Gastroesophageal sphincter (tissue), 4 donors: Measurements from ENCODE around the gene ARMH3. TPM values are rescaled to one million over a fixed set of nuclear protein-coding genes. Genes with fewer than 3 reads are reported as not detected.

ENCODE experiments used
- ATAC-seq: fragments of 150-250 bp; one replicate; pipeline ENCODE4 v1.9.1; 2016; ENCODE audit warnings: mild to moderate bottlenecking, moderate library complexity
- H3K27ac ChIP-seq, 4 donors: fragments of 200-600 bp; sonication (generic) in 3 of 4; 1 replicate in 3 of 4; 2 replicates in 1 of 4; pipeline ENCODE4 v1.5.1; 2016 to 2019
- H3K27me3 ChIP-seq: fragments of 200-600 bp; sonication (generic); one replicate; pipeline ENCODE4 v1.5.1; 2019
- H3K36me3 ChIP-seq, 2 donors: fragments of 200-600 bp; sonication (generic); one replicate each; pipeline ENCODE4 v1.5.1; 2019; ENCODE audit warnings: control low read depth in 1 of 2
- H3K4me1 ChIP-seq, 3 donors: fragments of 200-600 bp; sonication (generic); 1 replicate in 2 of 3; 2 replicates in 1 of 3; pipeline ENCODE4 v1.5.1; 2016 to 2019; ENCODE audit warnings: control low read depth in 2 of 3
- H3K4me3 ChIP-seq, 2 donors: fragments of 200-600 bp; sonication (generic); one replicate each; pipeline ENCODE4 v1.5.1; 2019; ENCODE audit warnings: mild to moderate bottlenecking in 1 of 2, moderate library complexity in 1 of 2
- H3K9me3 ChIP-seq, 3 donors: fragments of 200-600 bp; sonication (generic); one replicate each; pipeline ENCODE4 v1.5.1; 2017 to 2019; ENCODE audit warnings: control low read depth in 2 of 3
- EP300 ChIP-seq: sonication (generic); formaldehyde crosslinking; IDR thresholded peaks from one replicate; pipeline ENCODE4 v1.6.1; 2017; ENCODE audit warnings: antibody characterized with exemption, mild to moderate bottlenecking
- POLR2A ChIP-seq, 2 donors: fragments of 450-650 bp; IDR thresholded peaks; one replicate each; pipeline ENCODE4 v1.6.1; 2017; ENCODE audit warnings: antibody characterized with exemption in 2 of 2, mild to moderate bottlenecking in 2 of 2, moderate library complexity in 1 of 2
- POLR2AphosphoS5 ChIP-seq: sonication (generic); formaldehyde crosslinking; IDR thresholded peaks from one replicate; pipeline ENCODE4 v1.6.1; 2017; ENCODE audit warnings: antibody characterized with exemption
- WGBS, 2 donors: methylation state at CpG; one replicate each; pipeline ENCODE4 v1.1.5; 2018; ENCODE audit warnings: low coverage in 1 of 2; 5-methylcytosine and 5-hydroxymethylcytosine counted together
- total RNA-seq, 4 donors: library from RNA; depleted of rRNA; stranded (reverse); fragments of >200 nt; gene quantifications; one replicate each; pipeline ENCODE4 v1.1.0, GENCODE V29; 2016
- TF ChIP-seq, protein P1 (sequence below), 4 experiments: fragments of 200-600 bp in 2 of 4; fragments of 450-650 bp in 2 of 4; sonication (generic) in 1 of 4; IDR thresholded peaks; one replicate each; pipeline ENCODE4 v1.5.1; 2017 to 2019; ENCODE audit warnings: antibody characterized with exemption in 4 of 4, mild to moderate bottlenecking in 2 of 4, moderate library complexity in 2 of 4

The ARMH3 gene
- total RNA-seq, 4 donors from 2014 or later = 12.4 to 17.2 (median 14.9) TPM

DNA sequence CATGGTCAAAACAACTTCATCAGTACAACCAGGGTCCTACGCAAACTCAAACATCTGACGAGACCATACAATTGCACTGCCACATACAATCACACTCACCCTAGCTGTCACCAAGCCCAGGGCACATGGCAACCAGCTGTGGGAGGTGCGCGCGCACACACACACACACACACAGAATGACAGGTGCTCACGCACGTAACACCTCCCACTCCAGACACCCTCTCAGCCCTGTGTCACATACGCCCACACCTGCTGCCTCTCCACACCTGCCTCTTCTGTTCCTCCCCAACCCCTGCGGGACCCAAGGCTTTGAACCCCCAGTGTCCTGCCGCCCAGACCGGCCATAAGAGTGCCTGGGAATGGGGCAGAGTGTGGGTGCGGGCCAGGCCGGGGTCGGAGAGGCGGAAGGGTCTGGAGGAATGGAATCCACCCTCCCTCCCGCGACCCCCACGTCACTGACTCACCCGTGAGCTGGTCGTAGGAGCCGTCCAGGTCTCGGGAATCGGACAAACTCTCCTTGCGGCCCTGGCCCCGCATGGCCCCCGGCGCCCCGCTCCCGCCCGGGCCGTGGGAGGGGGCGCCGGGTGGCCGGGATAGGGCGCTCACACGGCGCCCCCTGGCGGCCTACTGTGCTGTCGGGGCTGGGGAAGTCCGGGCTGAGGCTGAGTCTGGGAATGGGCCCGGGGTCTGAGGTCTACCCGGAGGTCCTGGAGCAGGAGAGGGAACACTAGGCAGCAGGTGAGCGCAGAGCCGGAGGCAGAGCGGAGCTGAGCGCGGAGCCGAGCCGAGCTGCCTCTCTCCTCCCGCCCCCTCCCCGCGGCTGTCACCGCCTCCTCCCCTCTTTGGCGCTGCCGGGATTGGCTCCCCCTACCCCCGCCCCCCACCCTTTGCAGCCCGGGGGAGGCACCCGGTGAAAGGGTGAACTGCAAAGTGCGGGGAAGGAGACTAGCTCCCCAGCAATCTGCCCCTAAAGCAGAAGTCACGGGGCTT is 212.6 kb downstream of the ARMH3 start, which contains the start of gene KCNIP2:
Gene KCNIP2 (minus strand): TSS at position 769 of the 990 bp plus-strand sequence. CDS start 232 bp downstream, at position 537.
- H3K9me3 ChIP-seq = no peaks in the 10 kb centered on the region
- H3K4me3 ChIP-seq = peak within 1 kb of the TSS in 1 of 2 donors; percentile 30
- H3K36me3 ChIP-seq = peaks cover 0 to 32% of the 10 kb centered on the region in 2 donors
- no peak within 1 kb of the TSS for H3K27ac ChIP-seq
- 43 to 93% methylated on average over 4 to 18 of the region's 60 CpGs for WGBS, 2 donors
- TF ChIP-seq POLR2AphosphoS5 (no peak), POLR2A (IDR thresholded peaks at IDR 0.05) (no peak), EP300 (no peak)
- TF ChIP-seq, protein P1, sequence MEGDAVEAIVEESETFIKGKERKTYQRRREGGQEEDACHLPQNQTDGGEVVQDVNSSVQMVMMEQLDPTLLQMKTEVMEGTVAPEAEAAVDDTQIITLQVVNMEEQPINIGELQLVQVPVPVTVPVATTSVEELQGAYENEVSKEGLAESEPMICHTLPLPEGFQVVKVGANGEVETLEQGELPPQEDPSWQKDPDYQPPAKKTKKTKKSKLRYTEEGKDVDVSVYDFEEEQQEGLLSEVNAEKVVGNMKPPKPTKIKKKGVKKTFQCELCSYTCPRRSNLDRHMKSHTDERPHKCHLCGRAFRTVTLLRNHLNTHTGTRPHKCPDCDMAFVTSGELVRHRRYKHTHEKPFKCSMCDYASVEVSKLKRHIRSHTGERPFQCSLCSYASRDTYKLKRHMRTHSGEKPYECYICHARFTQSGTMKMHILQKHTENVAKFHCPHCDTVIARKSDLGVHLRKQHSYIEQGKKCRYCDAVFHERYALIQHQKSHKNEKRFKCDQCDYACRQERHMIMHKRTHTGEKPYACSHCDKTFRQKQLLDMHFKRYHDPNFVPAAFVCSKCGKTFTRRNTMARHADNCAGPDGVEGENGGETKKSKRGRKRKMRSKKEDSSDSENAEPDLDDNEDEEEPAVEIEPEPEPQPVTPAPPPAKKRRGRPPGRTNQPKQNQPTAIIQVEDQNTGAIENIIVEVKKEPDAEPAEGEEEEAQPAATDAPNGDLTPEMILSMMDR (IDR thresholded peaks at IDR 0.05) = peak in 3 of 4 experiments; percentile 8 to 52 (median 29)
- H3K27me3 ChIP-seq = peaks cover 9% of the 10 kb centered on the region
- no peak for ATAC-seq
- H3K4me1 ChIP-seq = peaks cover 0 to 41% (median 13%) of the 10 kb centered on the region in 3 donors

- Histone ChIP-seq H3K4me1 (peaks cover 0 to 41% (median 13%) of the 10 kb centered on the region in 3 donors), H3K4me3 (no peak overlapping the region), H3K9me3 (no peaks in the 10 kb centered on the region), H3K36me3 (peaks cover 0 to 17% of the 10 kb centered on the region in 2 donors), H3K27ac (no peak overlapping the region), H3K27me3 (peaks cover 9% of the 10 kb centered on the region)
- TF ChIP-seq, protein P1 (IDR thresholded peaks at IDR 0.05) = no peak
- TF ChIP-seq POLR2AphosphoS5 = no peak
- TF ChIP-seq EP300 = no peak
- no peak for TF ChIP-seq POLR2A (IDR thresholded peaks at IDR 0.05)
- ATAC-seq = no peak
These were observed 214.1 kb downstream of the ARMH3 start for GRCh38 chr10:101841826-101842225.

DNA sequence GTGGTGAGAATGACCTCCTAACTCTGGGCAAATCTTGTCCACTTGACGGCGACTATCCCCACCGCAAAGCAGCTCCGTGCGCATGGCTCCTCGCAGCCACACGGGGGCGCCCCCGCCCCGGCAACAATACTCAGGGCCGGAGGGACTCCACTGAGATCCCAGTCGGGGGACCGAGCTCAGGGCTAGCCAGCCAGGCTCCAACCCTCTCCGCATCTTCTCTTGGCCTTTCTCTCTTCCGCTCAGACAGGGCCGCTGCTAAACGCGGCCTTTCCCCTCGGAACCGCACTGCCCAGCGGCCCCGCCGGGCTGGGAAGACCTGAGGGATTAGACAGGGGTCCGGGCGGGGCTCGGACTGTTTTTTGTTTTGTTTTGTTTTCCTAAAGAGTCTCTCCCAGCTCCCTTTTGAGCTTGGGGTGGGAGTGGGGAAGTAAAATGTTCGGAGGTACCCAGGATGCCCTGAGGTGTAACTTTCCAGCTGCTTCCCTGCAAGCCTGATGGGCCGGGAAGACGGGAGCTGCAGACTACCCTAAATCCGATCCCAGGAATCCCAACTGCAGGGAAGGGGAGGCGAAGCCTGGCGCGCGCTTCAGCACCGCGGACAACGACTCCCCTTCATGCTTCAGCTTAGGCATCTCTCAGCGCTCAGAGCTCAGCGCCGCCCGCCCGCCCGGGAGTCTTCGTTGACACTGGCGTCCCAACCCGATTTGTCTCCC is 215.1 kb downstream of the ARMH3 start:
- no peak overlapping the region for H3K27ac ChIP-seq
- ATAC-seq = peak; percentile 77
- peak overlapping the region; percentile 6 to 43 for H3K4me3 ChIP-seq
- TF ChIP-seq, protein P1 (IDR thresholded peaks at IDR 0.05) = peak; percentile 65 to 87 (median 79)
- no peak for TF ChIP-seq EP300
- H3K27me3 ChIP-seq = peaks cover 2% of the 10 kb centered on the region
- H3K9me3 ChIP-seq = no peaks in the 10 kb centered on the region
- H3K36me3 ChIP-seq = peaks cover 0 to 8% of the 10 kb centered on the region in 2 donors
- 4% methylated on average over 10 of the region's 46 CpGs; no CpG with 5 or more reads in 1 of the 2 donors for WGBS, 2 donors
- peaks cover 0 to 41% (median 13%) of the 10 kb centered on the region in 3 donors for H3K4me1 ChIP-seq

DNA sequence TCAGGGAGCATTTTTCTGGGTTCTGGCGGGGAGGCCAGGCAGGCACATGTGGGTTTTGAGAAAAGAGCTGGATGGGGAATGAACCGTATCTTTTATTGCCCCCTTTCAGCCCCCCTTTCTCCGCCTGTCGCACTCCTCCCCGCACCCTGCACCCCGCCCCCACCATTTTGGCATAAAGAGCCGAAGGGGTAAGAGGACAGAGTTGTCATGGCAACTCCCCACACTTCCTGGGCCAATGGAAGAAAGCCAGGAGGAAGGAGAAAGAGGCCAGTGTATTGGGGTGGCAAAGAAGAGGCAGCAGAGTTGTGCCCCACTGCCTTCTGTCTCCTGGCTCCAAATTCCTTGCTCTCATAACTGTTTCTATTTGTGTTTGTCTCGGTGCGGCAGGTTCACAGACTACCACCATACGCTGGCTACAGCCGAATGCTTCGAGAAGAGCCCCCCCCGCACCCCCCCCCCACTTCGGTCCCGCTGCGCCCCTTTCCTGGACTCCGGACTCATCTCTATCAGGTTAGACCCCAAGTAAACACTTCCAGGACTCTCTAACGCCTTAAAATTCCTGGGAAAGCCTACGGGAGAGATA is 215.8 kb downstream of the ARMH3 start:
- 1% methylated on average over 15 of the region's 19 CpGs; no CpG with 5 or more reads in 1 of the 2 donors for WGBS, 2 donors
- no peak for ATAC-seq
- no peak for TF ChIP-seq POLR2A (IDR thresholded peaks at IDR 0.05)
- TF ChIP-seq POLR2AphosphoS5 = no peak
- TF ChIP-seq, protein P1 (IDR thresholded peaks at IDR 0.05) = no peak
- no peak for TF ChIP-seq EP300
- H3K27ac ChIP-seq = no peak overlapping the region
- H3K4me3 ChIP-seq = peak overlapping the region in 1 of 2 donors; percentile 43
- no peaks in the 10 kb centered on the region for H3K9me3 ChIP-seq
- H3K4me1 ChIP-seq = peaks cover 0 to 41% (median 13%) of the 10 kb centered on the region in 3 donors
- peaks cover 0 to under 1% of the 10 kb centered on the region in 2 donors for H3K36me3 ChIP-seq
- no peaks in the 10 kb centered on the region for H3K27me3 ChIP-seq
